Panc1 (cell line): ENCODE results near the gene SLC35E2B. TPM values are rescaled to one million over a fixed set of nuclear protein-coding genes. Genes with fewer than 3 reads are reported as not detected.
"Not testable (repeated sequence)": the region's sequence is repeated elsewhere in the genome, so short reads cannot be mapped to it uniquely, and the experiment has no call there.

Source experiments
- ATAC-seq: fragments of 200-7000 bp; cut with Tn5 transposase; 2 replicates; pipeline ENCODE4 v1.9.1; 2020; ENCODE audit warnings: mild to moderate bottlenecking, moderate library complexity
- BruUV-seq: library from RNA; stranded (reverse); fragments of 400-500 nt; replicated peaks from 2 replicates; lab custom pipeline; 2021; lab: Mats Ljungman, UMichigan
- CTCF ChIA-PET: fragments of 300-600 bp; sonication (Branson Sonifier 250); formaldehyde crosslinking; loops from one replicate; lab custom pipeline; 2022; ENCODE audit warnings: antibody characterized with exemption; lab: Charles Lee
- POLR2A ChIA-PET: fragments of 300-600 bp; sonication (Branson Sonifier 250); formaldehyde crosslinking; loops from one replicate; lab custom pipeline; 2022; ENCODE audit warnings: antibody characterized with exemption; lab: Charles Lee
- DNase-seq: peaks from one replicate; pipeline ENCODE4 v3.0.0-alpha.2; 2010; ENCODE audit warnings: low read depth, low spot score
- H3K27ac ChIP-seq: 2 replicates; pipeline ENCODE4 v1.5.1; 2011; ENCODE audit warnings: mild to moderate bottlenecking, low read length, inconsistent platforms
- H3K27me3 ChIP-seq: fragments of 200-500 bp; sonication (Bioruptor generic); 2 replicates; pipeline ENCODE4 v1.6.0; 2014; ENCODE audit warnings: low read length, inconsistent platforms; ENCODE audit not compliant: control insufficient read depth, insufficient read depth
- H3K36me3 ChIP-seq: fragments of 200-500 bp; sonication (Bioruptor generic); 2 replicates; pipeline ENCODE4 v1.5.1; 2014; ENCODE audit warnings: inconsistent platforms, mild to moderate bottlenecking, low read length, moderate library complexity; ENCODE audit not compliant: control insufficient read depth, insufficient read depth
- H3K4me1 ChIP-seq: 2 replicates; pipeline ENCODE4 v1.5.1; 2011; ENCODE audit warnings: inconsistent platforms, mild to moderate bottlenecking, low read length, moderate library complexity; ENCODE audit not compliant: control insufficient read depth, insufficient read depth
- H3K4me3 ChIP-seq, 2 experiments: 2 replicates each; pipeline ENCODE4 v1.5.1; 2011 to 2012; ENCODE audit warnings: low read depth in 2 of 2, low read length in 2 of 2, mild to moderate bottlenecking in 2 of 2, inconsistent platforms in 1 of 2, moderate library complexity in 1 of 2
- H3K9me3 ChIP-seq: fragments of 200-500 bp; sonication (Bioruptor generic); 2 replicates; pipeline ENCODE4 v1.5.1; 2014; ENCODE audit warnings: low read depth, mild to moderate bottlenecking, inconsistent platforms, low read length, moderate library complexity; ENCODE audit not compliant: control insufficient read depth, insufficient read depth
- in situ Hi-C: cut with HindIII; loops from 2 replicates; pipeline ENCODE4 v1.10.0; 2016; ENCODE audit warnings: low sequenced_read_pairs, low pct_unique_long_range_greater_than_20kb
- intact Hi-C: fragments of 100-400 bp; cut with micrococcal nuclease; formaldehyde crosslinking; loops from one replicate; pipeline ENCODE4 v1.10.0; 2022; ENCODE audit not compliant: unreplicated experiment
- total RNA-seq: library from RNA; stranded (reverse); gene quantifications from one replicate; pipeline ENCODE4 v1.2.1, GENCODE V29; 2021; ENCODE audit not compliant: unreplicated experiment

The SLC35E2B gene
- total RNA-seq, 1 experiment from 2014 or later: 75.7 TPM

DNA sequence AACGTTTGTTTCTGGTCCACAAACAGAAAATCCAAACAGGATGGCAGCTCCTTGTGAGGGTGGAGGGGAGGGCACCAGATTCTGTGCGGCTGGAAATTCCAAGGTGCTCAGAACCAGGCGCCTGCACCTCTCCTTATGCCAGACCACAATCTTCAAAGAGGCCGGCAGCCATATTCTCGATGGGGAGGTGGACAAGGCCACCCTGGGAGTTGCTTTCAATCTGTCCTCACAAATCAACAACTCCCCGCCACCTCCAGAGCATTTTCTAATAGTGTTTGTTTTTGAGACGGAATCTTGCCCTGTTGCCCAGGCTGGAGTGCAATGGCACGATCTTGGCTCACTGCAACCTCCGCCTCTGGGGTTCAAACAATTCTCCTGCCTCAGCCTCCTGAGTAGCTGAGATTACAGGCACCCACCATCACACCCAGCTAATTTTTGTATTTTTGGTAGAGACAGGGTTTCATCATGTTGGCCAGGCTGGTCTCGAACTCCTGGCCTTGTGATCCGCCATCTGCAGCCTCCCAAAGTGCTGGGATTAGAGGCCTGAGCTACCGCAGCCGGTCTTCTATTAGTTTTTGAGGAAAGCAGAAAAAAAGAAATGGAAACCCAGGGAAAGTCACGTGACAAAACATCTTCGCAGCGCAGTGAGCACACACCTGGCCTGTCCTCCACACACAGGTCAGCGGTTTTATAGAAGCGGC is 36.7 kb upstream of the SLC35E2B start:
- H3K27ac ChIP-seq, H3K4me1 ChIP-seq, CTCF ChIA-PET, H3K4me3 ChIP-seq, ATAC-seq, BruUV-seq, intact Hi-C loops, H3K9me3 ChIP-seq, in situ Hi-C loops, H3K27me3 ChIP-seq, POLR2A ChIA-PET, DNase-seq, H3K36me3 ChIP-seq: not testable (repeated sequence)

DNA sequence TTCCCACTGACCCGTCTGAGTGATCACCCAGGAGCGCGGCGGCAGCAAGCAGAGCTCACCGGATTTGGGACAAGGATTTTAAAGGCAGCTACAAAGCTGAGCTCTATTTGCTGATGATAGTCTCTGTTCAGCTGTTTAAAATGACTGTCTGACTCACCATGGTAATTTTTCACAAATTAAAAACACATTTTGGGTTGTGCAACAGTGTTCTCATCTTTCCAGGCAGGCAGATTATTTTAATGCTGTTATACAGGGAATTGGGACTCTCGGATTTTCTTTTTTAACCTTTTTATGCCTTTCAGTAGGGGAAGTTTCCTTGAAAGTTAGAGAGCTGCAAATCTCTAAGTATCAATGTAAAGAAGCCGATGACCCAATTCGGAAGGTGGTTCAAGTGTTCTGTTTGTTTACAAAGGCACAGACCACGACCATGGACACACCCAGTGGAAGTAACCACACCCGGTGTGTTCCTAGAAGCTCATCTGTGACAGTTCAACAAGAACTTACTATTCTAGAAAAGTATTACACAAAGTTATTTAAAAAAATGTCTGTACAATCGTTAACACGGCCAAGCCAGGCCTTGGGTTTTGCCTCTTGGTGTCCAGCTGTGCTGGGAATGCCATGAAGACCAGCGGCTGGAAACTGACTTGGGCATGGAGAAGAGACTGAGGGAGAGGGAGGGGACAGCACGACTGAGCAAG is 35.9 kb upstream of the SLC35E2B start:
- BruUV-seq, H3K36me3 ChIP-seq, H3K4me1 ChIP-seq, H3K27me3 ChIP-seq, H3K27ac ChIP-seq, intact Hi-C loops, H3K9me3 ChIP-seq, ATAC-seq, POLR2A ChIA-PET, DNase-seq, H3K4me3 ChIP-seq, in situ Hi-C loops, CTCF ChIA-PET: not testable (repeated sequence)

GRCh38 chr1:1727131-1727651 is 34.6 kb upstream of the SLC35E2B start:
- BruUV-seq, in situ Hi-C loops, DNase-seq, ATAC-seq, H3K27me3 ChIP-seq, H3K9me3 ChIP-seq, CTCF ChIA-PET, H3K4me1 ChIP-seq, POLR2A ChIA-PET, H3K4me3 ChIP-seq, H3K36me3 ChIP-seq, H3K27ac ChIP-seq, intact Hi-C loops: not testable (repeated sequence)

GRCh38 chr1:1726088-1726487 is 33.5 kb upstream of the SLC35E2B start:
- H3K4me3 ChIP-seq, ATAC-seq, intact Hi-C loops, in situ Hi-C loops, H3K9me3 ChIP-seq, H3K36me3 ChIP-seq, POLR2A ChIA-PET, CTCF ChIA-PET, H3K27me3 ChIP-seq, H3K27ac ChIP-seq, H3K4me1 ChIP-seq, DNase-seq, BruUV-seq: not testable (repeated sequence)
